CD8-positive, alpha-beta memory T cell (primary cell): ENCODE results near the gene OR8J1. TPM values are rescaled to one million over a fixed set of nuclear protein-coding genes. Genes with fewer than 3 reads are reported as not detected.

ENCODE experiments used
- CTCF ChIA-PET: fragments of 350-600 bp; sonication (Branson Sonifier 250); formaldehyde crosslinking; loops from one replicate; lab custom pipeline; 2021; ENCODE audit warnings: antibody characterized with exemption; lab: Charles Lee
- POLR2A ChIA-PET: fragments of 350-600 bp; sonication (Branson Sonifier 250); formaldehyde crosslinking; loops from one replicate; lab custom pipeline; 2021; ENCODE audit warnings: antibody characterized with exemption; lab: Charles Lee
- DNase-seq, 5 donors: peaks; one replicate each; pipeline versions ENCODE4 v3.0.0 to v3.0.0-alpha.2; 2020 to 2022; ENCODE audit warnings: mixed read lengths in 1 of 5
- H3K27ac ChIP-seq: one replicate; pipeline ENCODE4 v1.7.0; 2013; ENCODE audit warnings: low read depth, mild to moderate bottlenecking, low read length, moderate library complexity
- H3K27me3 ChIP-seq: 2 replicates; pipeline ENCODE4 v1.7.0; 2013; ENCODE audit warnings: low read length, mild to moderate bottlenecking; ENCODE audit not compliant: insufficient read depth, poor library complexity, severe bottlenecking
- H3K36me3 ChIP-seq: 2 replicates; pipeline ENCODE4 v1.7.0; 2013; ENCODE audit warnings: mild to moderate bottlenecking, low read length, moderate library complexity; ENCODE audit not compliant: insufficient read depth
- H3K4me1 ChIP-seq: 2 replicates; pipeline ENCODE4 v1.7.0; 2013; ENCODE audit warnings: mild to moderate bottlenecking, low read length, moderate library complexity; ENCODE audit not compliant: insufficient read depth
- H3K4me3 ChIP-seq: 2 replicates; pipeline ENCODE4 v1.7.0; 2013; ENCODE audit warnings: mild to moderate bottlenecking, low read length
- H3K9me3 ChIP-seq: 2 replicates; pipeline ENCODE4 v1.7.0; 2013; ENCODE audit warnings: mild to moderate bottlenecking, low read length
- H3K27ac Mint-ChIP-seq, 8 donors: one replicate each; pipeline ENCODE4 v1.8.0; 2020 to 2021; ENCODE audit warnings: mixed read lengths in 8 of 8, mild to moderate bottlenecking in 6 of 8, inconsistent platforms in 3 of 8, moderate library complexity in 3 of 8
- H3K27me3 Mint-ChIP-seq, 2 donors: one replicate each; pipeline ENCODE4 v1.8.0; 2020 to 2021; ENCODE audit warnings: mixed read lengths in 2 of 2, mild to moderate bottlenecking in 1 of 2, moderate library complexity in 1 of 2
- H3K36me3 Mint-ChIP-seq, 3 donors: one replicate each; pipeline ENCODE4 v1.8.0; 2020 to 2021; ENCODE audit warnings: mixed read lengths in 3 of 3, inconsistent platforms in 1 of 3, mild to moderate bottlenecking in 1 of 3
- H3K4me1 Mint-ChIP-seq, 3 donors: one replicate each; pipeline ENCODE4 v1.8.0; 2020 to 2021; ENCODE audit warnings: mixed read lengths in 3 of 3, inconsistent platforms in 1 of 3, mild to moderate bottlenecking in 1 of 3
- H3K4me3 Mint-ChIP-seq, 7 donors: one replicate each; pipeline ENCODE4 v1.8.0; 2020 to 2021; ENCODE audit warnings: mixed read lengths in 7 of 7, mild to moderate bottlenecking in 6 of 7, moderate library complexity in 4 of 7, inconsistent platforms in 2 of 7
- H3K9me3 Mint-ChIP-seq, 5 donors: one replicate each; pipeline ENCODE4 v1.8.0; 2020 to 2022; ENCODE audit warnings: mixed read lengths in 5 of 5, mild to moderate bottlenecking in 3 of 5, moderate library complexity in 2 of 5, inconsistent platforms in 1 of 5
- polyA plus RNA-seq: library from polyadenylated mRNA; unstranded; fragments of 300-500 nt; fragmentation: Illumina TruSeq; gene quantifications from one replicate; pipeline ENCODE4 v1.2.3, GENCODE V29; 2021
- total RNA-seq, 2 experiments: library from RNA; stranded (reverse); gene quantifications; one replicate each; pipeline ENCODE4 v1.2.3, GENCODE V29; 2021

The OR8J1 gene
- total RNA-seq, result not detected
- not detected for polyA plus RNA-seq

- Histone ChIP-seq H3K36me3 (no peaks in the 10 kb centered on the region), H3K4me1 (no peaks in the 10 kb centered on the region), H3K27ac (no peak within 1 kb of the TSS), H3K27me3 (no peaks in the 10 kb centered on the region), H3K9me3 (no peaks in the 10 kb centered on the region), H3K4me3 (no peak within 1 kb of the TSS)
- DNase-seq, result no peak
- ChIA-PET POLR2A (no interaction called here), CTCF (no interaction called here)
- no peak within 1 kb of the TSS for H3K4me3 Mint-ChIP-seq
- peaks cover 0 to 1% of the 10 kb centered on the region in 2 donors for H3K27me3 Mint-ChIP-seq
- H3K27ac Mint-ChIP-seq, result no peak within 1 kb of the TSS
- H3K36me3 Mint-ChIP-seq, result no peaks in the 10 kb centered on the region
- no peaks in the 10 kb centered on the region for H3K4me1 Mint-ChIP-seq
- peaks cover 5 to 21% (median 10%) of the 10 kb centered on the region in 5 donors for H3K9me3 Mint-ChIP-seq
Observed at GRCh38 chr11:56353991-56354390, at the start of gene OR8J1. OR8J1 (plus strand) TSS chr11:56354291; CDS start chr11:56360247, 5,956 bp downstream.

- Mint-ChIP-seq H3K4me3 (no peak overlapping the region), H3K27me3 (no peaks in the 10 kb centered on the region), H3K9me3 (peaks cover 15 to 45% (median 28%) of the 10 kb centered on the region in 5 donors), H3K36me3 (no peaks in the 10 kb centered on the region), H3K27ac (no peak overlapping the region), H3K4me1 (no peaks in the 10 kb centered on the region)
- H3K4me1 ChIP-seq, result no peaks in the 10 kb centered on the region
- no peak for DNase-seq
- H3K36me3 ChIP-seq, result no peaks in the 10 kb centered on the region
- ChIA-PET CTCF (no interaction called here), POLR2A (no interaction called here)
- H3K27ac ChIP-seq, result no peak overlapping the region
- H3K27me3 ChIP-seq, result no peaks in the 10 kb centered on the region
- no peak overlapping the region for H3K4me3 ChIP-seq
- no peaks in the 10 kb centered on the region for H3K9me3 ChIP-seq
Observed at GRCh38 chr11:56307836-56308235, 46.3 kb upstream of the OR8J1 start.

- ChIA-PET CTCF (no interaction called here), POLR2A (no interaction called here)
- no peaks in the 10 kb centered on the region for H3K27me3 Mint-ChIP-seq
- H3K9me3 ChIP-seq, result no peaks in the 10 kb centered on the region
- H3K4me3 Mint-ChIP-seq, result no peak within 1 kb of the TSS
- no peak within 1 kb of the TSS for H3K27ac Mint-ChIP-seq
- no peaks in the 10 kb centered on the region for H3K36me3 Mint-ChIP-seq
- H3K36me3 ChIP-seq, result no peaks in the 10 kb centered on the region
- peaks cover 7 to 24% (median 9%) of the 10 kb centered on the region in 5 donors for H3K9me3 Mint-ChIP-seq
- H3K4me1 Mint-ChIP-seq, result no peaks in the 10 kb centered on the region
- no peaks in the 10 kb centered on the region for H3K27me3 ChIP-seq
- DNase-seq, result no peak
- no peak within 1 kb of the TSS for H3K4me3 ChIP-seq
- H3K4me1 ChIP-seq, result no peaks in the 10 kb centered on the region
- H3K27ac ChIP-seq, result no peak within 1 kb of the TSS
Observed at GRCh38 chr11:56314844-56315243, 39.2 kb upstream of the OR8J1 start, which contains the start of gene OR8K3. OR8K3 (plus strand) TSS chr11:56315144; CDS start chr11:56318307, 3,163 bp downstream.

- H3K27ac Mint-ChIP-seq, result no peak overlapping the region
- H3K27me3 ChIP-seq, result no peaks in the 10 kb centered on the region
- H3K4me3 Mint-ChIP-seq, result no peak overlapping the region
- POLR2A ChIA-PET, result no interaction called here
- no peaks in the 10 kb centered on the region for H3K36me3 Mint-ChIP-seq
- DNase-seq, result peak in 1 of 5 donors; percentile 28
- H3K9me3 ChIP-seq, result no peaks in the 10 kb centered on the region
- no peak overlapping the region for H3K27ac ChIP-seq
- peaks cover 0 to 28% (median 8%) of the 10 kb centered on the region in 5 donors for H3K9me3 Mint-ChIP-seq
- no peaks in the 10 kb centered on the region for H3K36me3 ChIP-seq
- H3K27me3 Mint-ChIP-seq, result no peaks in the 10 kb centered on the region
- CTCF ChIA-PET, result no interaction called here
- H3K4me1 Mint-ChIP-seq, result no peaks in the 10 kb centered on the region
- no peaks in the 10 kb centered on the region for H3K4me1 ChIP-seq
- no peak overlapping the region for H3K4me3 ChIP-seq
Observed at GRCh38 chr11:56331861-56332491, 22.1 kb upstream of the OR8J1 start.

GRCh38 chr11:56333156-56333555 is 20.9 kb upstream of the OR8J1 start:
- CTCF ChIA-PET, result no interaction called here
- H3K27me3 Mint-ChIP-seq, result no peaks in the 10 kb centered on the region
- no peaks in the 10 kb centered on the region for H3K4me1 ChIP-seq

GRCh38 chr11:56340289-56340688 is 13.8 kb upstream of the OR8J1 start:
- CTCF ChIA-PET, result no interaction called here
- Histone ChIP-seq H3K4me1 (no peaks in the 10 kb centered on the region), H3K9me3 (no peaks in the 10 kb centered on the region), H3K36me3 (no peaks in the 10 kb centered on the region), H3K27ac (no peak overlapping the region), H3K4me3 (no peak overlapping the region), H3K27me3 (no peaks in the 10 kb centered on the region)
- no peaks in the 10 kb centered on the region for H3K27me3 Mint-ChIP-seq
- no peaks in the 10 kb centered on the region for H3K4me1 Mint-ChIP-seq
- no peak for DNase-seq
- H3K9me3 Mint-ChIP-seq, result peaks cover 18 to 37% (median 31%) of the 10 kb centered on the region in 5 donors
- H3K4me3 Mint-ChIP-seq, result no peak overlapping the region
- H3K36me3 Mint-ChIP-seq, result no peaks in the 10 kb centered on the region
- POLR2A ChIA-PET, result no interaction called here
- no peak overlapping the region for H3K27ac Mint-ChIP-seq

More at GRCh38 chr11:56333156-56333555, 20.9 kb upstream of the OR8J1 start:
- Histone ChIP-seq H3K27me3 (no peaks in the 10 kb centered on the region), H3K4me3 (no peak overlapping the region), H3K27ac (no peak overlapping the region), H3K9me3 (no peaks in the 10 kb centered on the region), H3K36me3 (no peaks in the 10 kb centered on the region)
- POLR2A ChIA-PET, result no interaction called here
- no peaks in the 10 kb centered on the region for H3K4me1 Mint-ChIP-seq
- H3K36me3 Mint-ChIP-seq, result no peaks in the 10 kb centered on the region
- no peak overlapping the region for H3K27ac Mint-ChIP-seq
- H3K4me3 Mint-ChIP-seq, result no peak overlapping the region
- DNase-seq, result no peak
- peaks cover 2 to 30% (median 11%) of the 10 kb centered on the region in 5 donors for H3K9me3 Mint-ChIP-seq

- Histone ChIP-seq H3K9me3 (no peaks in the 10 kb centered on the region), H3K4me3 (no peak within 1 kb of the TSS), H3K36me3 (no peaks in the 10 kb centered on the region), H3K4me1 (no peaks in the 10 kb centered on the region), H3K27me3 (no peaks in the 10 kb centered on the region), H3K27ac (no peak within 1 kb of the TSS)
- Mint-ChIP-seq H3K27me3 (no peaks in the 10 kb centered on the region), H3K9me3 (peaks cover 14 to 34% (median 17%) of the 10 kb centered on the region in 5 donors), H3K27ac (no peak within 1 kb of the TSS), H3K36me3 (no peaks in the 10 kb centered on the region), H3K4me1 (no peaks in the 10 kb centered on the region), H3K4me3 (no peak within 1 kb of the TSS)
- POLR2A ChIA-PET, result no interaction called here
- DNase-seq, result no peak
- CTCF ChIA-PET, result no interaction called here
Observed at GRCh38 chr11:56345739-56346138, 8.4 kb upstream of the OR8J1 start, which contains the start of gene OR8K1. OR8K1 (plus strand) TSS chr11:56346039; CDS start chr11:56346039, 0 bp downstream.

- CTCF ChIA-PET, result no interaction called here
- Mint-ChIP-seq H3K27me3 (no peaks in the 10 kb centered on the region), H3K9me3 (peaks cover 5 to 37% (median 12%) of the 10 kb centered on the region in 5 donors), H3K36me3 (no peaks in the 10 kb centered on the region), H3K4me1 (no peaks in the 10 kb centered on the region), H3K4me3 (no peak within 1 kb of the TSS), H3K27ac (no peak within 1 kb of the TSS)
- H3K27ac ChIP-seq, result no peak within 1 kb of the TSS
- no peaks in the 10 kb centered on the region for H3K4me1 ChIP-seq
- no peaks in the 10 kb centered on the region for H3K36me3 ChIP-seq
- no peaks in the 10 kb centered on the region for H3K27me3 ChIP-seq
- no peaks in the 10 kb centered on the region for H3K9me3 ChIP-seq
- DNase-seq, result no peak
- POLR2A ChIA-PET, result no interaction called here
- H3K4me3 ChIP-seq, result no peak within 1 kb of the TSS
Observed at GRCh38 chr11:56375324-56375723, 21.2 kb downstream of the OR8J1 start, which contains the start of gene OR8U1. OR8U1 (plus strand) TSS chr11:56375624; CDS start chr11:56375624, 0 bp downstream.
